HL-60 (cell line): ENCODE measurements around the gene NLGN3.

ENCODE experiments used
- CTCF ChIP-seq: IDR thresholded peaks from one replicate; pipeline ENCODE4 v1.5.1; 2011; ENCODE audit warnings: low read length, control low read depth, inconsistent platforms; ENCODE audit not compliant: insufficient read depth
- POLR2AphosphoS5 ChIP-seq: IDR thresholded peaks from 2 replicates; pipeline ENCODE4 v1.6.1; 2012; ENCODE audit warnings: low read depth
- SPI1 ChIP-seq: IDR thresholded peaks from 2 replicates; pipeline ENCODE4 v1.6.1; 2012; ENCODE audit warnings: low read depth, mild to moderate bottlenecking, borderline replicate concordance
- TF ChIP-seq, protein P1 (sequence below): IDR thresholded peaks from 2 replicates; pipeline ENCODE4 v1.6.1; 2012; ENCODE audit warnings: low read depth; ENCODE audit not compliant: insufficient replicate concordance

DNA sequence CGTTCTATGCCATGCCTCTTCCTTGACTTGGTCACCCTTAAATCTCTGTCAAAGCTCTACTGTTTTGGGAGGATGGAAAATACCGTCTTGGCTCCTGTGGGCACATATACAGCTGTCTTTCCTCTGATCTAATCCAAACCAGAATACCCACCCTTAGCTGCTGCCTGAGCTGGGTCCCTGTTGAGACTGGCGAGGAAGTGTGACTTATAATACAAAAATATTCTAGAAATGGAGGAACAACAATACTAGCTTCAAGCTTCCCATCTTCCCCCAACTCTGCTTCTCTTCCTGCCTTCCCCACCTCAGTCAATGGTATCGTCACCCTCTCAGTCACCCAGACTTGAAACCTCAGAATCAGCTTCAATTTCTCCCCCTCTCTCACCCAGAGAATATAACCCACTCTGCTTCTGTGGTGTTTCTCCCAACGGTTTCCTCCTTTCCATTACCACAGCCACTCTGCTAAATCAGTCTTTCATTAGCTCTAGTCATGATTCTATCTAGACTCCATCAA lies 32.7 kb upstream of the NLGN3 start:
- TF ChIP-seq CTCF, result no peak
- TF ChIP-seq POLR2AphosphoS5, result no peak
- TF ChIP-seq, protein P1, sequence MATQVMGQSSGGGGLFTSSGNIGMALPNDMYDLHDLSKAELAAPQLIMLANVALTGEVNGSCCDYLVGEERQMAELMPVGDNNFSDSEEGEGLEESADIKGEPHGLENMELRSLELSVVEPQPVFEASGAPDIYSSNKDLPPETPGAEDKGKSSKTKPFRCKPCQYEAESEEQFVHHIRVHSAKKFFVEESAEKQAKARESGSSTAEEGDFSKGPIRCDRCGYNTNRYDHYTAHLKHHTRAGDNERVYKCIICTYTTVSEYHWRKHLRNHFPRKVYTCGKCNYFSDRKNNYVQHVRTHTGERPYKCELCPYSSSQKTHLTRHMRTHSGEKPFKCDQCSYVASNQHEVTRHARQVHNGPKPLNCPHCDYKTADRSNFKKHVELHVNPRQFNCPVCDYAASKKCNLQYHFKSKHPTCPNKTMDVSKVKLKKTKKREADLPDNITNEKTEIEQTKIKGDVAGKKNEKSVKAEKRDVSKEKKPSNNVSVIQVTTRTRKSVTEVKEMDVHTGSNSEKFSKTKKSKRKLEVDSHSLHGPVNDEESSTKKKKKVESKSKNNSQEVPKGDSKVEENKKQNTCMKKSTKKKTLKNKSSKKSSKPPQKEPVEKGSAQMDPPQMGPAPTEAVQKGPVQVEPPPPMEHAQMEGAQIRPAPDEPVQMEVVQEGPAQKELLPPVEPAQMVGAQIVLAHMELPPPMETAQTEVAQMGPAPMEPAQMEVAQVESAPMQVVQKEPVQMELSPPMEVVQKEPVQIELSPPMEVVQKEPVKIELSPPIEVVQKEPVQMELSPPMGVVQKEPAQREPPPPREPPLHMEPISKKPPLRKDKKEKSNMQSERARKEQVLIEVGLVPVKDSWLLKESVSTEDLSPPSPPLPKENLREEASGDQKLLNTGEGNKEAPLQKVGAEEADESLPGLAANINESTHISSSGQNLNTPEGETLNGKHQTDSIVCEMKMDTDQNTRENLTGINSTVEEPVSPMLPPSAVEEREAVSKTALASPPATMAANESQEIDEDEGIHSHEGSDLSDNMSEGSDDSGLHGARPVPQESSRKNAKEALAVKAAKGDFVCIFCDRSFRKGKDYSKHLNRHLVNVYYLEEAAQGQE, result no peak
- no peak for TF ChIP-seq SPI1
